GM12801 (cell line): ENCODE measurements around the gene KCNH1.

Experiments
- CTCF ChIP-seq: IDR thresholded peaks from one replicate; pipeline ENCODE4 v1.5.1; 2011; ENCODE audit warnings: control low read depth; ENCODE audit not compliant: insufficient read length; ENCODE audit errors: extremely low read depth

Gene KCNH1

GRCh38 chr1:211037095-211037494 lies 96.9 kb downstream of the KCNH1 start:
- no peak for TF ChIP-seq CTCF

- no peak for TF ChIP-seq CTCF
Measured at GRCh38 chr1:211036381-211037060, 97.4 kb downstream of the KCNH1 start.

- no peak for TF ChIP-seq CTCF
Measured at GRCh38 chr1:211035821-211036380, 98.0 kb downstream of the KCNH1 start.

DNA sequence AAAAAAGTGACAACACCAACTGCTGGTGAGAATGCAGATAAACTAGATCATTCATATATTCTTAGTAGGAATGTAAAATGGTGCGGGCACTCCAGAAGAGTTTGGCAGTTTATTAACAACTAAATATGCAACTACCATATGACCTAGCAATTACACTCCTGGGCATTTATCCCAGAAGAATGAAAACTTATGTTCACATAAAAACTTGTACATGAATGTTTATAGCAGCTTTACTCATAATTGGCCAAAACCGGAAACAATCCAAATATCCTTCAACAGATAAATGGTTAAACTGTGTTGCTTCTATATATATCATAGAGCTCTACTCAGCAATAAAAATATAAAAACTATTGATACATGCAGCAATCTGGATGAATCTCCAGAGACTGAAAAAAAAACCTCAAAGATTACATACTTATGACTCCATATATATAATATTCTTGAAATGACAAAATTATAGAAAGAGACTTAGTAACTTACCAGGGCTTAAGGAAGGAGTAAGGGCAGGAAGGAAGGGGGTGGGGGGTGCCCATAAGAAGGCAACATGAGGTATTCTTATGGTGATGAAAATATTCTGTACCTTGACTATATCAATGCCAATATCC lies 99.9 kb downstream of the KCNH1 start:
- no peak for TF ChIP-seq CTCF

DNA sequence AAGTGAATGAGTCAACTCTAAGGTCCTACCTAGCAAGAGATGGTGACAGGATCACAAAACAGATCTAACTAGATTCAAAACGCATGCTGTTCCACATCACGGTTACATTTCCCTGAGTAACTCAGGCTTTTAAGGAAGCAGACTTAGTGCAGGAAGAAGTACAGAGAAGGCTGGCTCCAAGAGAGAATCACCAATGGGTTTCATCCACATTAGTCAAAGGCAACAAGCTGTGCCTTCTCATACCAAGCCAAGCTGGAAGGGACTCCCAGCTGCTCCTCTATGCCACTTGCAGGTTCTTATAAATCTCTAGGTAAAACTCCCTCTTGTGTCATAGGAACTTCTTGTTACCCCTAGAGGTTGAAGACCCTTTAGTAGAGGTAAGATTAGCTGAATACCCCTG lies 109.0 kb downstream of the KCNH1 start:
- TF ChIP-seq CTCF: no peak

GRCh38 chr1:211019266-211019665 lies 114.7 kb downstream of the KCNH1 start:
- no peak for TF ChIP-seq CTCF

DNA sequence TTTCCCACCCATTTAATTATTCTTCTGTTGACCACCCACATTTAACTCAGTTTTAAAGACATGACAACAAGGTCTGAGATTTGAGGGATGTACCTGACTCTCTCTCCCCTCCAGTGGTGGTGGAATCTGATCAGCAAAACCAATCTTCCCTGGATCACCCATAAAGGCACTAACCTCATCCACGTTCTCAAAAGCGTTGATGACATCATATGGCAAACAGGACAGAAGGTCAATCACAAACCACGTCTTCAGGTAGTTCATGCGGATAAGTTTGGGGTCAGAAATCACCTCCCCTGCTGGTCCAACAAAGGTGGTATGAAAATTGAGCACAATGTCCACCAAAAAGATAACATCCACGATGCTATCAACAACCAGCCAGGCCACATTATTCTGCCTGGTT lies 115.3 kb downstream of the KCNH1 start:
- TF ChIP-seq CTCF: no peak
